WTC11 (cell line): ENCODE results near the gene STK11. TPM values are rescaled to one million over a fixed set of nuclear protein-coding genes. Genes with fewer than 3 reads are reported as not detected.

ENCODE experiments used
- AFF4 ChIP-seq: sonication (generic); formaldehyde crosslinking; IDR thresholded peaks from 2 replicates; pipeline ENCODE4 v1.8.1; 2023; ENCODE audit warnings: mild to moderate bottlenecking, missing genetic modification reagents, borderline replicate concordance
- ATF6 ChIP-seq: sonication (generic); formaldehyde crosslinking; IDR thresholded peaks from 2 replicates; pipeline ENCODE4 v1.8.1; 2023; ENCODE audit warnings: mild to moderate bottlenecking, missing genetic modification reagents
- CDX4 ChIP-seq: fragments of 250-450 bp; sonication (Bioruptor Pico); IDR thresholded peaks from 2 replicates; pipeline ENCODE4 v1.9.0; 2021; ENCODE audit warnings: moderate library complexity, mild to moderate bottlenecking, inconsistent platforms, borderline replicate concordance
- ELF4 ChIP-seq: sonication (generic); formaldehyde crosslinking; IDR thresholded peaks from 2 replicates; pipeline ENCODE4 v1.8.1; 2022; ENCODE audit warnings: low read depth, mild to moderate bottlenecking, moderate library complexity, missing genetic modification reagents
- ERG ChIP-seq: fragments of 250-450 bp; sonication (Bioruptor Pico); IDR thresholded peaks from 2 replicates; pipeline ENCODE4 v1.8.0; 2021; ENCODE audit warnings: mild to moderate bottlenecking
- FOXP4 ChIP-seq: sonication (generic); formaldehyde crosslinking; IDR thresholded peaks from 2 replicates; pipeline ENCODE4 v1.8.0; 2022; ENCODE audit warnings: mild to moderate bottlenecking, missing genetic modification reagents
- GABPB1 ChIP-seq: sonication (generic); formaldehyde crosslinking; IDR thresholded peaks from 2 replicates; pipeline ENCODE4 v1.8.1; 2023; ENCODE audit warnings: mild to moderate bottlenecking, missing genetic modification reagents
- GRHL2 ChIP-seq: fragments of 250-450 bp; sonication (Bioruptor Pico); IDR thresholded peaks from 2 replicates; pipeline ENCODE4 v1.8.0; 2022; ENCODE audit warnings: mild to moderate bottlenecking, moderate library complexity; ENCODE audit not compliant: insufficient replicate concordance, severe bottlenecking
- IRF2 ChIP-seq: sonication (generic); formaldehyde crosslinking; IDR thresholded peaks from 2 replicates; pipeline ENCODE4 v1.8.0; 2022; ENCODE audit warnings: low read depth, missing genetic modification reagents, borderline replicate concordance
- JAZF1 ChIP-seq: fragments of 250-450 bp; sonication (Bioruptor Pico); IDR thresholded peaks from 2 replicates; pipeline ENCODE4 v1.9.0; 2021; ENCODE audit warnings: moderate library complexity, mild to moderate bottlenecking, inconsistent platforms
- MYBL2 ChIP-seq: sonication (generic); formaldehyde crosslinking; IDR thresholded peaks from 2 replicates; pipeline ENCODE4 v1.8.1; 2023; ENCODE audit warnings: mild to moderate bottlenecking, moderate library complexity, missing genetic modification reagents
- NR3C1 ChIP-seq: sonication (generic); formaldehyde crosslinking; conservative IDR thresholded peaks from 2 replicates; pipeline ENCODE4 v1.8.1; 2023; ENCODE audit warnings: low read depth, mild to moderate bottlenecking, missing genetic modification reagents
- SMAD3 ChIP-seq: sonication (generic); formaldehyde crosslinking; IDR thresholded peaks from 2 replicates; pipeline ENCODE4 v1.8.0; 2022; ENCODE audit warnings: missing genetic modification reagents, mild to moderate bottlenecking, borderline replicate concordance
- SOX15 ChIP-seq: fragments of 250-450 bp; sonication (Bioruptor Pico); IDR thresholded peaks from 2 replicates; pipeline ENCODE4 v1.9.0; 2021; ENCODE audit warnings: mild to moderate bottlenecking
- SP1 ChIP-seq: sonication (generic); formaldehyde crosslinking; conservative IDR thresholded peaks from 2 replicates; pipeline ENCODE4 v1.8.1; 2022; ENCODE audit warnings: missing genetic modification reagents
- TCF7 ChIP-seq: sonication (generic); formaldehyde crosslinking; IDR thresholded peaks from 2 replicates; pipeline ENCODE4 v1.8.0; 2022; ENCODE audit warnings: mild to moderate bottlenecking, low read depth, missing genetic modification reagents, moderate library complexity
- ZBTB43 ChIP-seq: sonication (generic); formaldehyde crosslinking; IDR thresholded peaks from 2 replicates; pipeline ENCODE4 v1.8.1; 2023; ENCODE audit warnings: mild to moderate bottlenecking, missing genetic modification reagents
- ZMAT4 ChIP-seq: fragments of 250-450 bp; sonication (Bioruptor Pico); IDR thresholded peaks from 2 replicates; pipeline ENCODE4 v1.9.0; 2021; ENCODE audit warnings: mild to moderate bottlenecking
- ZNF121 ChIP-seq: sonication (generic); formaldehyde crosslinking; IDR thresholded peaks from 2 replicates; pipeline ENCODE4 v1.8.0; 2023; ENCODE audit warnings: missing genetic modification reagents
- ZNF396 ChIP-seq: fragments of 250-450 bp; sonication (Bioruptor Pico); IDR thresholded peaks from 2 replicates; pipeline ENCODE4 v1.8.0; 2021; ENCODE audit warnings: mild to moderate bottlenecking, moderate library complexity, borderline replicate concordance
- ZNF425 ChIP-seq: fragments of 250-450 bp; sonication (Bioruptor Pico); conservative IDR thresholded peaks from 2 replicates; pipeline ENCODE4 v1.9.0; 2021; ENCODE audit warnings: mild to moderate bottlenecking
- ZSCAN18 ChIP-seq: fragments of 250-450 bp; sonication (Bioruptor Pico); IDR thresholded peaks from 2 replicates; pipeline ENCODE4 v2.1.2; 2022; ENCODE audit warnings: mild to moderate bottlenecking, moderate library complexity
- total RNA-seq: library from RNA; stranded (reverse); gene quantifications from 3 replicates; pipeline ENCODE4 v1.2.3, GENCODE V29; 2021

Gene STK11
- total RNA-seq, 1 experiment from 2014 or later, result 112 TPM

GRCh38 chr19:1275260-1275975 lies 69.8 kb downstream of the STK11 start, which contains the start of gene FAM174C (continued):
- TF ChIP-seq FOXP4 (CRISPR knock-in tag) (peak; percentile 84; the same call in 1 of the 2 replicates), SP1 (CRISPR knock-in tag) (peak; percentile 91), ZNF121 (CRISPR knock-in tag) (no peak), ZNF425 (CRISPR knock-in tag) (no peak; the same call in 1 of the 2 replicates), AFF4 (CRISPR knock-in tag) (peak; percentile 54; the same call in 1 of the 2 replicates), ELF4 (CRISPR knock-in tag) (no peak), ZBTB43 (CRISPR knock-in tag) (no peak), ERG (peak; percentile 8; the same call in 1 of the 2 replicates), NR3C1 (CRISPR knock-in tag) (no peak; the same call in 1 of the 2 replicates), ZNF396 (no peak), ZMAT4 (CRISPR knock-in tag) (0 out of 2 replicates have a peak, but pooled peaks have one; percentile 86), JAZF1 (CRISPR knock-in tag) (no peak), CDX4 (CRISPR knock-in tag) (no peak), GRHL2 (CRISPR knock-in tag) (no peak), GABPB1 (0 out of 2 replicates have a peak, but pooled peaks have one; percentile 33), SOX15 (CRISPR knock-in tag) (no peak), ATF6 (CRISPR knock-in tag) (no peak), MYBL2 (no peak; the same call in 1 of the 2 replicates), TCF7 (CRISPR knock-in tag) (no peak; the same call in 1 of the 2 replicates), SMAD3 (CRISPR knock-in tag) (no peak; the same call in 1 of the 2 replicates), IRF2 (CRISPR knock-in tag) (no peak), ZSCAN18 (CRISPR knock-in tag) (no peak)
